ENCODE measurements around the gene RESF1. TPM values are rescaled to one million over a fixed set of nuclear protein-coding genes. Genes with fewer than 3 reads are reported as not detected.
A peak's percentile ranks its signal among the peaks of the same experiment; 100 is the strongest.

RESF1 gene
- total RNA-seq, 1 donor from 2014 or later = 287 TPM

GRCh38 chr12:31952418-31952817 is 6.8 kb upstream of the RESF1 start:
- DNase-seq (ENCODE audit: low spot score, unreplicated experiment) = no peak
- H3K36me3 Mint-ChIP-seq (ENCODE audit: insufficient read depth) = peaks cover 36% of the 10 kb centered on the region
- no peak for TF ChIP-seq CTCF (IDR thresholded peaks at IDR 0.05; ENCODE audit: unreplicated experiment)
- no peaks in the 10 kb centered on the region for H3K27me3 Mint-ChIP-seq
- H3K4me3 Mint-ChIP-seq (ENCODE audit: low read depth) = no peak overlapping the region
- H3K27ac Mint-ChIP-seq = no peak overlapping the region
- peaks cover 11% of the 10 kb centered on the region for H3K4me1 Mint-ChIP-seq (ENCODE audit: low read depth)
- peaks cover 39% of the 10 kb centered on the region for H3K9me3 Mint-ChIP-seq (ENCODE audit: low read depth)

- TF ChIP-seq CTCF (IDR thresholded peaks at IDR 0.05; ENCODE audit: unreplicated experiment) = no peak
- peaks cover 20% of the 10 kb centered on the region for H3K9me3 Mint-ChIP-seq (ENCODE audit: low read depth)
- H3K27ac Mint-ChIP-seq = no peak overlapping the region
- H3K36me3 Mint-ChIP-seq (ENCODE audit: insufficient read depth) = peaks cover 25% of the 10 kb centered on the region
- no peak for DNase-seq (ENCODE audit: low spot score, unreplicated experiment)
- H3K27me3 Mint-ChIP-seq = no peaks in the 10 kb centered on the region
- no peak overlapping the region for H3K4me3 Mint-ChIP-seq (ENCODE audit: low read depth)
- H3K4me1 Mint-ChIP-seq (ENCODE audit: low read depth) = peaks cover 14% of the 10 kb centered on the region
Measured at GRCh38 chr12:31954925-31955858, 4.0 kb upstream of the RESF1 start.

DNA sequence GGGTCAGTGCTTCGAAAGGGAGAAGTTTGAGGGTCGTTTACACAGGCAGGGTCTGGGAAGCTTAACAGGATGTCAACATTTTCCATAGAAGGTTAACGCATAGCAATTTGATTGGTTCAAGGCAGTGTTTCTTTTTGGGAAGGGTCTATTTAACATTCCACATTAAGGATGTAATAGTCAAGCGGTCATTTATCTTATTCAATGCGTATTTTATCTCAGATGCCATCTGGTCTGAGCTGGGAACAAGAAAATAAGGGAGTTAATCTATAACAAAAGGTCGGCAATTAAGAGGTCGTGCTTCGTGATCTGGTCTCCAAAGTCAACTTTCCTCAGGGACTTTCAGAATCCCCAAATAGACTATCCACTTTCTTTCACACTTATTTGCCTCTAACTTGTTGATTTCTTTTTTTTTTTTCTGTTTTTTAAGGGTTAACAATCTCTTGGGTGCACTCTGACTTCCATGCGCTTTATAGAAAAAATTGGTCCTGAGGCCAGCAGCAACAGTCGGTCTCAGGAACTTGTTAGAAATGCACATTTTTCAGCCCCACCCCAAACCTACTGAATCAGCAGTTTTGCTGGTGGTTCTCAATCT is 550 bp upstream of the RESF1 start:
- no peaks in the 10 kb centered on the region for H3K27me3 Mint-ChIP-seq

DNA sequence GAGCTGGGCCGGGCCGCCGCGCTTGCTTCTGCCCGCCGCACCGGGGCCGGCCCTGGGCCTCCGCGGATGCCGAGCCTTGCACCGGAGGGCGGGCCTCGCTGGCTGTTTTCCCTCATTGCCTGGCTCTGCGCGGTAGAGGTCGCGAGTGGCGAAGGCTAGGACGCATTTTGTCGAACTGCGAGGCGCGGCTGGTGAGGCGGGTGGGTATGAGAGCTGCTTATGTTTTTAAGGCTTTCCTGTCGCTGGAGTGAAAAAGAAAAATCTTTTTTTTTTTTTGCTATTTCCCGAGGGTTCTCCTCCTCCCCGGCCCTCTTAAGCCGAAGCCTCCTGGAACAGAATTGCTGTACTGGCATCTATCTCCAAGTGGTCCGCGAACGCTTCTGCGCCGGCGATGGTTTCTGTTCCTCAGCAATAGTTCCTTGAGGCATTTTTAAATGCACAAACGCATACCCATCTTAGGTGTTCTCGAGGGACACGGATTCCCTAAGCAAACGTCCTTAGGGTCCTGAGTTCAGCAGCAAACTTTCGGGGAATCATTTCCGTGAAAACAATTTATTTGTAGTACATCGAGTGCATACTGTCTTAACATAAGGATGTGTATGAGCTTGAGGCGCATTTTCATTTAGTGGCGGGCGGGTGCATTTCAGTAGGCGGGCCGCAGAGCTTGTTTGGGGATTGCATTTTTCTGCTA is 631 bp downstream of the RESF1 start:
- H3K9me3 Mint-ChIP-seq (ENCODE audit: low read depth) = peaks cover 36% of the 10 kb centered on the region
- TF ChIP-seq CTCF (IDR thresholded peaks at IDR 0.05; ENCODE audit: unreplicated experiment) = no peak
- peak overlapping the region; percentile 99 for H3K27ac Mint-ChIP-seq
- no peaks in the 10 kb centered on the region for H3K27me3 Mint-ChIP-seq
- peaks cover 27% of the 10 kb centered on the region for H3K4me1 Mint-ChIP-seq (ENCODE audit: low read depth)
- H3K4me3 Mint-ChIP-seq (ENCODE audit: low read depth) = peak overlapping the region; percentile 96
- peaks cover 58% of the 10 kb centered on the region for H3K36me3 Mint-ChIP-seq (ENCODE audit: insufficient read depth)
- DNase-seq (ENCODE audit: low spot score, unreplicated experiment) = no peak

More for the DNA sequence above, 550 bp upstream of the RESF1 start:
- H3K4me3 Mint-ChIP-seq (ENCODE audit: low read depth) = peak overlapping the region; percentile 87
- peaks cover 29% of the 10 kb centered on the region for H3K4me1 Mint-ChIP-seq (ENCODE audit: low read depth)
- peaks cover 49% of the 10 kb centered on the region for H3K36me3 Mint-ChIP-seq (ENCODE audit: insufficient read depth)
- peaks cover 24% of the 10 kb centered on the region for H3K9me3 Mint-ChIP-seq (ENCODE audit: low read depth)
- DNase-seq (ENCODE audit: low spot score, unreplicated experiment) = no peak
- no peak for TF ChIP-seq CTCF (IDR thresholded peaks at IDR 0.05; ENCODE audit: unreplicated experiment)
- peak overlapping the region; percentile 98 for H3K27ac Mint-ChIP-seq

DNA sequence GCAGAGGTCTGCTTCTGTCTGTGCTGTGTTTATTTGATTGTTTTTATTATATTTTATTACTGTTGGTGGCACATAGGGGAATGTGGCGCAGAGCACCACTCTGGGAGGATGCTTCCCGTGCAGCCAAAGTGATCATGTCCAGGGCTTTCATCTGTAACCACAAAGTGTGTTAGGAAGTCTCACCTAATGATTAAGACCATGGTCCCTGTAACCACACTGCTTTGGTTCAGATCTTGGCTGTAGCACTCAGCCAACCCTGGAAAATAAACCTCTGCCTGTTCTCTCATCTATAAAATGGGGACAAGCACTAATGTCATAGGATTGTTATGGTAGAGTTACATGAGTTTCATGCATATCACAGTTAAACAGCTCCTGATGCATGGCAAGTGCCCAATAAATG is 1.9 kb downstream of the RESF1 start:
- peak overlapping the region; percentile 99 for H3K27ac Mint-ChIP-seq
- H3K36me3 Mint-ChIP-seq (ENCODE audit: insufficient read depth) = peaks cover 63% of the 10 kb centered on the region
- DNase-seq (ENCODE audit: low spot score, unreplicated experiment) = no peak

More for the DNA sequence above, 1.9 kb downstream of the RESF1 start:
- peaks cover 38% of the 10 kb centered on the region for H3K9me3 Mint-ChIP-seq (ENCODE audit: low read depth)
- TF ChIP-seq CTCF (IDR thresholded peaks at IDR 0.05; ENCODE audit: unreplicated experiment) = no peak
- H3K27me3 Mint-ChIP-seq = no peaks in the 10 kb centered on the region
- peak overlapping the region; percentile 96 for H3K4me3 Mint-ChIP-seq (ENCODE audit: low read depth)
- peaks cover 28% of the 10 kb centered on the region for H3K4me1 Mint-ChIP-seq (ENCODE audit: low read depth)
